DMS153 treated with DMSO at 0.1 percent for 48 hours (cell line): ENCODE measurements around the gene CFAP20DC.
"Not testable (repeated sequence)": the region's sequence is repeated elsewhere in the genome, so short reads cannot be mapped to it uniquely, and the experiment has no call there.

ENCODE experiments used
- DNase-seq: peaks from one replicate; lab custom pipeline; 2025; ENCODE audit not compliant: unreplicated experiment; lab: John Stamatoyannopoulos, UW

The CFAP20DC gene

GRCh38 chr3:59049671-59050331 is at the start of gene CFAP20DC:
TSS of gene CFAP20DC (minus strand) at chr3:59050025. CDS start at chr3:59049631, 394 bp downstream.
- peak; percentile 45 for DNase-seq

- DNase-seq = not testable (repeated sequence)
These were observed 48.7 kb upstream of the CFAP20DC start for GRCh38 chr3:59098516-59098915.

- DNase-seq = no peak
These were observed 44.6 kb upstream of the CFAP20DC start for GRCh38 chr3:59094446-59094845.

- no peak for DNase-seq
These were observed 43.7 kb upstream of the CFAP20DC start for GRCh38 chr3:59093521-59093920.

DNA sequence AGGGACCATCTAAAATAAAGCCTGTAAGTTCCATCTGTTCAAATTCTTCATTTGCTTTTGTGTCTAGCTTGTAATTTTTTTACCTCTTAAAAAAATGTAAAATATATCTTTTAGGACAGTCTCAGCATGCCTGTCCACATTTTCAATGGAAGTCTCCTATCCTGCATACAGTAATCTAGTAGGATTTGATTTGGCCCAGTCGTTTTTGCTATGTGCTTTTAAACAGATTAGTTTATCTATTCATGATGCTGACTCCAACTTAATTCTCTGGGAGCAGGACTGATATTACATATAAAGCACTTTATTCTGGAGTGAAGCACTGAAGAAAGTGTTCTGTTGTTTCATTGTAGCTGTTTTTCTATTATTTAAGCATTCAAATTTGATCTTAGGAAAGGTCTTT is 38.9 kb upstream of the CFAP20DC start:
- DNase-seq = no peak

- no peak for DNase-seq
These were observed 36.2 kb upstream of the CFAP20DC start for GRCh38 chr3:59085976-59086375.

GRCh38 chr3:59084583-59084982 is 34.8 kb upstream of the CFAP20DC start:
- no peak for DNase-seq

- no peak for DNase-seq
These were observed 32.3 kb upstream of the CFAP20DC start for GRCh38 chr3:59082106-59082505.

DNA sequence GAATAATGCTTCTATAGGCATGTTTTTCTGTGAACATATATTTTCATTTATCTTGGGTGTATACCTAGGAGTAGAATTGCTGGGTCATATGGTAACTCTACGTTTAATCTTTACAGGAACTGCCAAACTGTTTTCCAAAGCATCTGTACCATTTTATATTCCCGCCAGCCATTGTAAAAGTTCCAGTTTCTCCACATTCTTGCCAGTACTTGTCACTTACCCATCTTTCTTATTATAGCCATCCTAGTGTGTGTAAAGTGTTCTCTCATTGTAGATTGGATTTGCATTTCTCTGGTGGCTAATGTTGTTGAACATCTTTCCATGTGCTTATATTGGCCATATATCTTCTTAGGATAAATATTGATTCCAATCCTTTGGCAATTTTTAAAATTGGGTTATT is 31.2 kb upstream of the CFAP20DC start:
- DNase-seq = no peak

DNA sequence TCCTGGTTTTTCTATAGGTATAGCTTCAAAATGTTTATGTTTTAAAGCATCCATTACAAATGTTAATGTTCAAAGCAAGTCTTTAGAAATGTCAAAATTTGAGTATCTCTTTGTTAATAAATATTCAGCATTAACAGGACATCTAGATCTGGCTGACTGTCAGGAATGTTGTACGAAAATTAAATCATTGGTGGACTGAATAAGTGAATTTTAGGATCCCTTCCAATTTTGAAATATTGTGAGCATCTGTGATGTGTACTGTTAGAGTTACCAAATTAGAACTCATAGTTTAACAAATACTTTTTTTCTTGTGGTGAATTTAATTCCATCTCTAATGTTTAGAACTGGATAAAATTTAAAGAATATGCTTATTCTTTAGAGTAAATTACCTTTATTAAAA is 30.1 kb upstream of the CFAP20DC start:
- no peak for DNase-seq

GRCh38 chr3:59074764-59075163 is 24.9 kb upstream of the CFAP20DC start:
- no peak for DNase-seq

GRCh38 chr3:59072681-59073080 is 22.9 kb upstream of the CFAP20DC start:
- DNase-seq = no peak

DNA sequence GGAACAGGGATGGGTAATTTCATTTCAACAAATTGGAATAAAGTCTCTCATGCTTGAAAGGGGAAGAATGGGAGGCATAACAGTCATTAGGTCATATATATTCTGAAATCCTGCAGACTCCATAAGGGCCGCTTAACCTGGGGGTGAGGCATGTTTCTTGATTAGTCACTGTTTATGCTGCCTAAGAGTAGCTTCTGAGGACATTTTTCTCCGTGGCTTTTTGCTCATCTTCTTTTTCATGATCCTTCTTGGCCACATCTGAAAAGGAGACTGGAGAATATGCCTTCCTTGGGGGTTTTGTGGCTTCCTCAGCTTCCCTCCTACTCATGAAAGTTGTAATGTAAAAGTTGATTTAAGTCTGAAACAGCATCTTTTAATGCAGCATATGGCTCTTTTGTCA is 20.0 kb upstream of the CFAP20DC start:
- DNase-seq = no peak

DNA sequence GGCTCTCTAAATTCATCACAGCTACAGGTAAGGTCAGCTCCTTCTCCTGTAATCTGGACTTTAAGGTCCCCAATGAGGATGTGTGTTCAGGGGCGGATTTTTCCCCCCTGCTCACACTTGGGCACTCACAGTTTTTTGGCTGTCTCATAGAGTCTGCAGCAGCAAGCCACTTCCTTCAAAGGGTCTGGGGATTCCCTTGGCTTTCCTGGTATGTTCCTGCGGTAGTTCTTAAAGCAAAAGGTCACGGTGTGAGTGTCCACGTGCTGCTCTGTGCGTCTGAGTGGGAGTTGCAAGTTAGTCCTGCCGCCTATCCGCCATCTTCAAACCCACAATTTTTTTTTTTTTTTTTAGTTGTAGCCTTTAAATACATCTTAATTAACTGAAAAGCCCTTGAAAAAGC is 15.4 kb upstream of the CFAP20DC start:
- no peak for DNase-seq

DNA sequence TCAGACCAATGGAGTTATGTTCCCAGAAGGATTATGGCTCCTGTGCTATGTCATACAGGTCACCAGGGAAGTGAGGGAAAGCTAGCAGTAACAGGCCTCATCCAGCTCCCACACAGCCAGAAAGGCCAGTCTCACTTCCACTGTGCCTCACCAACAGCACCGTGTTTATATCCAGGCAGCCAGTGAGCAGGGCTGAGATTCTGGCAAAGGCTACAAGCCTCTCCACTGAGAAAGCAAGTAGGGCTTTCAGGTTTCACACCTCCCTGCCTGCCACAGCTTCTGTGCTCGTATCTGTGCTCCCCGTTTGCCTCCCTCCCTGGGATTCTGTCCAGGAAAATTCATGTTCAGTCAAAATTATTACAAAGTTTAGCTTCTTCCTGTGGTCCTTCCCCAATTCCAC is 14.9 kb upstream of the CFAP20DC start:
- no peak for DNase-seq

- DNase-seq = no peak
These were observed 14.5 kb upstream of the CFAP20DC start for GRCh38 chr3:59064276-59064675.

DNA sequence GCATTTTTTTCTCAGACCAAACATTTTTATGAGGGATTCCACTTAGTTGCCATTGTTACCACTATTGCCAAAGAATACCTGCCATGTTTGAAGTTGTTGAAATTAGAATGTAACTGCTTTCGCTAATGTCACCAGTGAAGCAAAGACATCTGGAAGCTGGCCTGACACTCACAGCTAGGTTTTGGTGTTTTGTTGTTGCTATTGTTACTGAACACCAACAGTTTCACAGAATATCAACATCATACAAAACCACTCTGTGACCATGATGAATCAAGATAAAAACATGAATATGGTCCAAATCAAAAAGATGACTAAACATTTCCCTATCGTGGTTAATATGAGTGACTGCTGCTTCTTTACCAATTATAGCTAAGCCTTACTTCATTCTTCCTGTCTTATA is 6.9 kb upstream of the CFAP20DC start:
- DNase-seq = no peak

DNA sequence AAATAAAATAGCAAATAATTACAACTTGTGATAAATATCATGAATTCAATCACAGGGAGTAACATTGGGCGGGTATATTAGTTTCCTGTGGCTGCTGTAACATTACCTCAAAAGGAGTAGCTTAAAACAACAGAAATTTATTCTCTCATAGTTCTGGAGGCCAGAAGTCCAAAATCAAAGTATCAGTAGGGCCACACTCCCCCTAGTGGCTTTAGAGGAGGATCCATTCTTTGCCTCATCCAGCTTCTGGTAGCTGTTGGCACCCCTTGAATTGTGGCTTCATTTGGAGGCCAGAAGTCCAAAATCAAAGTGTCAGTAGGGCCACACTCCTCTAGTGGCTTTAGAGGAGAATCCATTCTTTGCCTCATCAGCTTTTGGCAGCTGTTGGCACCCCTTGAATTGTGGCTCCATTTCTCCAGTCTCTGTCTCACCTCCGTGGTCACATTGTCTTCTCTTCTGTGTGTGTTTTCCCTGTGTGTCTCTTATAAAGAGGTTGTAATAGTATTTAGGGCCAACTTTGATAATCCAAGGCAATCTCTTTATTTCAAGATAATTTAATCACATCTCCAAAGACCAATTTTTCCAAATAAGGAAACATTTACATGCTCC is 3.1 kb upstream of the CFAP20DC start:
- no peak for DNase-seq

DNA sequence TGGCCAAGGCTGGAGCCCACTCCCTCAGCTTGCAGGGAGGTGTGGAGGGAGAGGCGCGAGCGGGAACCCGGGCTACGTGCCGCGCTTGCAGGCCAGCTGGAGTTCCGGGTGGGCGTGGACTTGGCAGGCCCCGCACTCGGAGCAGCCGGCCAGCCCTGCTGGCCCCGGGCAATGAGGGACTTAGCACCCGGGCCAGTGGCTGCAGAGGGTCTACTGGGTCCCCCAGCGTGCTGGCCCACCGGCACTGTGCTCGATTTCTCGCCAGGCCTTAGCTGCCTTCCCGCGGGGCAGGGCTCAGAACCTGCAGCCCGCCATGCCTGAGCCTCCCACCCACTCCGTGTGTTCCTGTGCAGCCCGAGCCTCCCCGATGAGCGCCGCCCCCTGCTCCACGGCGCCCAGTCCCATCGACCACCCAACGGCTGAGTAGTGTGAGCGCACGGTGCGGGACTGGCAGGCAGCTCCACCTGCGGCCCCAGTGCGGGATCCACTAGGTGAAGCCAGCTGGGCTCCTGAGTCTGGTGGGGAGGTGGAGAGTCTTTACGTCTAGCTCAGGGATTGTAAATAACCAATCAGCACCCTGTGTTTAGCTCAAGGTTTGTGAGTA is 1.1 kb upstream of the CFAP20DC start:
- DNase-seq = not testable (repeated sequence)

DNA sequence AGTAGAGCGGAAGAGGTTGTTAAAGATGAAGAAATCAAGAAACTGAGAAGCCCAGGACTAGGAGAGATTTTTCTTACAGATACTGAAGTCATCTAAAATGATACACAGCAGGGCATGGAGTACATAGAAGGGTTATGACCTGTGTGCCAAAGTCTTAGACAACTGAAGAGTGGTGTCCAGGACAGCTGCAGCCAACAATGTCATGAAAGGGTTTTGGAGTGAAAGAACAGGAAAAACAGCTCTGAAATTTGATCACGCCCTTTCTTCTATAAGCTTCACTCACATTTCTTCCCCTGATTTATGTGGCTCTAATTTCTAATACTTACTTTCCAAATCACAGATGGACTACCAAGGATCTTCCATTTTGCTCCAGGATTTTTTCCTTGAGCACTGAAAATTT is 3.0 kb downstream of the CFAP20DC start:
- DNase-seq = no peak

GRCh38 chr3:59043391-59043790 is 6.4 kb downstream of the CFAP20DC start:
- no peak for DNase-seq

- no peak for DNase-seq
These were observed 8.9 kb downstream of the CFAP20DC start for GRCh38 chr3:59040902-59041301.

DNA sequence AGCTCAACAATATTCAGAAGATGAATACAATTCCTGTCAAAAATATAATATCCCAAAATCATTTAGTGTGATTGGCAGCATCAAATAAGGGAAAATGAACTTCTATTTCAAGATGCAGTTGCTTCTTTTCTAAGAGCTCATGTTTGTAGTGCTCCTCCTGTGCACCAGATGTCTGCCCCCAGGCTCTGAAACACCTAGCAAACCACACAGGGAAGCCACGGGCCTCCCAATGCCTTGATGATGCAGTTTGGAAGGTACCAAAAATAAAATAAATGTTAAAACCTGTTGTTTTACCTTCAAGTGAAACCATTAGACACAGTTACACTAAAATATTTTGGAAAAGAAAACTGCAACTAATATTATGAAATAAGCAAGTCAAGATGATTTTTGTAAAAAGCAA is 22.2 kb downstream of the CFAP20DC start:
- no peak for DNase-seq
